Frontal cortex (tissue), 4 donors: Measurements from ENCODE around the gene CCDC88B. TPM values are rescaled to one million over a fixed set of nuclear protein-coding genes. Genes with fewer than 3 reads are reported as not detected.
"Not testable (repeated sequence)": the region's sequence is repeated elsewhere in the genome, so short reads cannot be mapped to it uniquely, and the experiment has no call there.

Experiments
- DNase-seq, 2 donors: peaks; one replicate each; pipeline ENCODE4 v3.0.0; 2012; ENCODE audit warnings: low spot score in 2 of 2
- FAIRE-seq: peaks from 2 replicates; lab custom pipeline; 2012; peaks lifted over from hg19 to GRCh38; lab: Jason Lieb, UNC
- total RNA-seq: library from RNA; depleted of rRNA; stranded (reverse); fragments of >200 nt; gene quantifications from one replicate; pipeline ENCODE4 v1.2.3, GENCODE V29; 2014
- donor health status: control.
- donor health status: control.
- donor health status: control.

CCDC88B gene
- total RNA-seq, 1 donor from 2014 or later, result 0.82 TPM

DNA sequence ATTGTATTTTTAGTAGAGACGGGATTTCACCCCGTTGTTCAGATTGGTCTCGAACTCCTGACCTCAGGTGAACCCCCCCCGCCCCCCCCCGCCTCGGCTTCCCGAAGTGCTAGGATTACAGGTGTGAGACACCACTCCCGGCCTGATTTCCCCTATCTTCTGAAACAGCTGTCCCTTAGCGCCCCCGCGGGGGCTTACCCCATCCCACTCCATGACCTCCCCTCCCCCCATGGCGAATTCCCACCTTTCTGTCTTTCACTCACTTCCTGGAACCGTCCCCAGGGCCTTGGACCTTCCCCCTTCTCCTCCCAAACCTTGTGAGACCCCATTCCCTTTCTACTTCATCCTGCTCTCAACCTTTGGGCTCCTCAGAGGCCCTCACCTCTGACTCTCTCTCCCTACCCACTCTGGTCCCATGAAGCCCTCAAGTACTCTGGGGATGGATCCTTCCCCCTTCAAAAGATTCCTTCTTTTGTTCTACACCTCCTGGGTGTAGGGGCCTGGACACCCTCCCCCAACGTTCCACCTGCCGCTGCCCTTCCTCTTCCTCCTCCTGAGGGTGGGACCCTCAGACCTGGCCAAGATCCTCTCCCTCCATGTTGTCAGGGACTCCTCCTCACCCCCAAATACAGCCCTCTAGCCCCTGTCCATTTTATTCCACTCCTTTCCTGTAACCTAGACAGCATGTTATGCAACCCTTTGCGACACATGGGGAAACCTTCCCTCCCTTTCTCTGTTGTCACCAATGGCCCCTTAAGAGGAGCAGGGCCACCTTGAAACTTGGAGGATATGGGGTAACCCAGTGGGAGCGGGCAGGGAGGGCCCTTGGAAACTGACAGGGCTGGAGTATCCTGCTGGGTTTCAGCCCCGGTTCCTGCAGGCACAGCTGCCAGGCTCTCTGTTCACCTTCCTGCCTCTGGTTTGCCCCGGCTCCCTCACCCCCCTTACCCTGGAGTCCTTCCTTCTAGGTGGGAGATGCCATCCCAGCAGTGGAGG is 20.9 kb upstream of the CCDC88B start:
- DNase-seq, result no peak
- FAIRE-seq, result no peak

DNA sequence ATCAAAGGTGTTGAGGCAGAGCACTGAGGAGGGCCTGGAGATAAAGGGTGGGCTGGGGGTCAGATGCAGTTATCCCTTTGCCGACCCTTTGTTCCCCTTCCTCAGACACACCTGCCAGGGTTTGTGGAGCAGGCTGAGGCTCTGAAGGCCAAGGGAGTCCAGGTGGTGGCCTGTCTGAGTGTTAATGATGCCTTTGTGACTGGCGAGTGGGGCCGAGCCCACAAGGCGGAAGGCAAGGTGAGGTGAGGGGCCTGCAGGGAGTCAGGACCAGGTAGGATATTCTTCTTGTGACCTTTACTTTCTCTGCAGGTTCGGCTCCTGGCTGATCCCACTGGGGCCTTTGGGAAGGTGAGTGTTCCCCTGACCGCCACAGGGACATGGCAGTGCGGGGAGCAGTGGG is 19.4 kb upstream of the CCDC88B start:
- FAIRE-seq (no peak), DNase-seq (no peak)

DNA sequence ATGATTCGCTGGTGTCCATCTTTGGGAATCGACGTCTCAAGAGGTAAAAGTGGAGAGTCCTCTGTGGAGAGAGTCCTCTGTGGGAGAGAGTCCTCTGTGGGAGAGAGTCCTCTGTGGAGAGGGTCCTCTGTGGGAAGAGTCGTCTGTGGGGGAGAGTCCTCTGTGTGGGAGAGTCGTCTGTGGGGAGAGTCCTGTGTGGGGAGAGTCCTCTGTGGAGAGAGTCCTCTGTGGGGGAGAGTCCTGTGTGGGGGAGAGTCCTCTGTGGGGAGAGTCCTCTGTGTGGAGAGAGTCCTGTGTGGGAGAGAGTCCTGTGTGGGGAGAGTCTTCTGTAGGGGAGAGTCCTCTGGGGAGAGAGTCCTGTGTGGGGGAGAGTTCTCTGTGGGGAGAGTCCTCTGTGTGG is 19.0 kb upstream of the CCDC88B start:
- DNase-seq, result no peak
- no peak for FAIRE-seq

DNA sequence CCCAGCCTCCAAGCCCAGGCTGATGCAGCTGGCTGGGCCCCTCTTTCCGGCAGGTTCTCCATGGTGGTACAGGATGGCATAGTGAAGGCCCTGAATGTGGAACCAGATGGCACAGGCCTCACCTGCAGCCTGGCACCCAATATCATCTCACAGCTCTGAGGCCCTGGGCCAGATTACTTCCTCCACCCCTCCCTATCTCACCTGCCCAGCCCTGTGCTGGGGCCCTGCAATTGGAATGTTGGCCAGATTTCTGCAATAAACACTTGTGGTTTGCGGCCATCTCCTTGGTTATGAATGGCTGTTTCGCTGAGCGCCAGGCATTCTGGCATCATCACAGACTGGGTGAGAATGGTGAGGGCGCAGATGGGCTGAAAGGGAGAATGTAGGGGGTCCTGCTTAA is 18.5 kb upstream of the CCDC88B start:
- no peak for FAIRE-seq
- DNase-seq, result no peak

DNA sequence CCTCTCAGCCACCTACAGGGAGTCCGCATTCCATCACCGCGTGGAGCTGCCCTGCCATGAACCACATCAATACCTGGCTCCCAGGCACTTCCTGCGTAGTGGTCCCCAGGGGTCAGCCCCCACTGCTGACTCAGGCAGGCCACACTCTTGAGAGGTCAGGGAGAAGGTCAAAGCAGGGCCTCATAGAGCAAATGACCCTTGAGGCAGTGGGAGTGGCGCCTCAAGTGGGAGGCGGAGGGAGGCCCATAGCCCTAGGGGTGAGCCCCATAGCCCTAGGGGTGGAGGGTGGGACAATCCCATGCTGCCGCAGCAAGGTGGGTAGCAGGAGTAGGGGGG is 17.1 kb upstream of the CCDC88B start:
- FAIRE-seq, result no peak

DNA sequence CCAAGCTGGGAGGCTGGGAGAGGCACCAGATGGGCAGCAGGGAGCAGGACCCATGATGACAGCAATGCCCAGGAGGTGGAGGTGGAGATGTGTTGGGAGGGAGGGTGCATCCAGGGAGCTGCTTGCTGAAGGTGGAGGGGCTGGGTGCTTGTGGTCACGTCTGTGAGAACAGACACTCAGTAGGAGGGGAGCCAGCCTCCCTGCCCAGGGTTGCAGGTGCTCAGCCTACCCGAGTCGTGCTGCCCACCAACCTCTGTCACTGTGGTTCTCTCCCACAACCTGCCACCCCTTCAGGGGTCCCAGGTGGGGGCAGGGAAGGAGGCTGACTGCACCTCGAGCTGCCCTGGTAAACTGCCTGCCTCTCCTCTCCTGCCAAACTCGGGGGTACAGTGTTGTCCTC is 16.6 kb upstream of the CCDC88B start:
- no peak for FAIRE-seq
- DNase-seq, result no peak

More for the DNA sequence above, 17.1 kb upstream of the CCDC88B start:
- no peak for DNase-seq

DNA sequence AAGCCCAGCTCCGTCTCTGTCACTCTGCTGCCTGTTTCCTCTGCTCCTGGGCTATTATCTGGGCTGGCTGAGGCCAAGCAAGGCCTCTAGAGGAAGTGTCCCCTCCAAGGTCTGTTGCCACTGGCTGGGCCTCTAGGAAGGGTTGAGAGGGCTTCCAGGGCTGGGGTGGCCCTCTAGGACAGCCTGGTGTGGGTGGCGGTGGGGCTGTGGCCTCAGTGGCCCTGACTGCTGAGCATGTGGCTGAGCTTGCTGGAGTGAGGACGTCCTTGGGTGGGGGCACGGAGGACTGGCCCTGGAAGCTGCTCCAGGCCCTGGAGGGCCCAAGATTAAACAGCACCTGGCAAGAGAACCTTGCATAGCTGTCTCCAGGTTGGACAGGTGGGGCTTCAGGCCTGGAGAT is 16.0 kb upstream of the CCDC88B start:
- not testable (repeated sequence) for FAIRE-seq, DNase-seq

DNA sequence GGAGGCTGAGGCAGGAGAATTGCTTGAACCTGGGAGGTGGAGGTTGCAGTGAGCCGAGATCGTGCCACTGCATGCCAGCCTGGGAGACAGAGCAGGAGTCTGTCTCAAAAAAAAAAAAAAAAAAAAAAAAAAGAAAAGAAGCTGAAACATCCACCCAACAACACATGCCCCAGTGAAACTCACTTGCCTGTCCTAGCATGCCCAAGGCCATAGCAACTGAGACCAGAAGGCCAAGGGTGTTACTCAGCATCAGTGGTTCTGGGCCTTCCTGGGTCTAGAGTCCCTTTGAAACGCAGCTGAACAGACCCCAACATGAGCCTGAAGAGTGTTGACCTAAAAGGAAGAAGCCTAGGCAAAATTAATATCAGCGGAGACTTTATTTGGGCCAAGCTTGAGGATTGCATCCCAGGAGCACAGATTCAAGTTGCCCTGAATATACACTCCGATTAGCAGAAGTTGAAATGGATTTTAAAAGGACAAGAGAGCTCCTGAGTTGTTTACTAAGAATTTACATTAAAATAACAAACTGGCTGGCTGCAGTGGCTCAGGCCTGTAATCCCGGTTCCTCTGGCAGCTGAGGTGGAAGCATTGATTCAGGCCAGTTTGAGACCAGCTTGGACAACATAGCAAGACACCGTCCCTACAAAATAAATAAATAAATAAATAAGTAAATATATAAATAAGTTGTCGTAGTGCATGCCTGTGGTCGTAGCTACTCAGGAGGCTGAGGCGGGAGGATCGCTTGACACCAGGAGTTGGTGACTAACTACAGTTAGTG is 15.1 kb upstream of the CCDC88B start:
- FAIRE-seq (no peak), DNase-seq (no peak)

DNA sequence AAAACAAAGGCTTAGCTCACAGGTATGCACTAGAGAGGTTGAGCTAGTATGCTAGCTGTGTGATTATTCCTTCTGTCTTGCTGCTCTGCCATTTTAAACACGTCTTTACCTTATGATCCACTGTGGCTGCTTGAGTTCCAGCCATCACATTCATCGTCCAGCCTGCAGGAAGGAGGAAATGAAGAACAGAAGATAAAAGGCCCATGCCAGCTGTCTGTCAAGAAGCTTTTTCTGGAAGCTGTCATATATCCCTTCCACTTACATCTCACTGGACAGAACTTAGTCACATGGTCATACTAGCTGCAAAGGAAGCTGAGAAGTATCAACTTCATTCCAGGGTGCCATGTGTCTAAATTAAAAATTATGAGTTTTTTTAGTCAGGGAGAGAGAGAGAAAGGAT is 12.6 kb upstream of the CCDC88B start:
- no peak for DNase-seq
- no peak for FAIRE-seq

DNA sequence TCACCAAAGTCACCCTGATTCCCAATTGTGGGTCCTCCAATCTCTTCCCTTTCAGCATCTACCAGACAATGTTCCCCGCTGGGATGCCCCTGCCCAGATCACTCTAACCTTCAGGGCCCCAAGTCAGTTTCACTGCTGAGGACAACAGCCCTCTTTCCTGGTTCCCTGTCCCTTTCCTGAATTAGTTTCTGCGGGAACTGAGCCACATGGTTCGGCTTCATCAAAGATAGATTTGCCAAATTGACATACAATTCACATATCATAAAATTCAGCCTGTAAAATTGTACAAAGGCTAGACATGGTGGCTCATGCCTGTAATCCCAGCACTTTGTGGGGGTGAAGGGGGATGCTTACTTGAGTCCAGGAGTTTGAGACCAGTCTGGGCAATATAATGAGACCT is 12.0 kb upstream of the CCDC88B start:
- FAIRE-seq (no peak), DNase-seq (no peak)

DNA sequence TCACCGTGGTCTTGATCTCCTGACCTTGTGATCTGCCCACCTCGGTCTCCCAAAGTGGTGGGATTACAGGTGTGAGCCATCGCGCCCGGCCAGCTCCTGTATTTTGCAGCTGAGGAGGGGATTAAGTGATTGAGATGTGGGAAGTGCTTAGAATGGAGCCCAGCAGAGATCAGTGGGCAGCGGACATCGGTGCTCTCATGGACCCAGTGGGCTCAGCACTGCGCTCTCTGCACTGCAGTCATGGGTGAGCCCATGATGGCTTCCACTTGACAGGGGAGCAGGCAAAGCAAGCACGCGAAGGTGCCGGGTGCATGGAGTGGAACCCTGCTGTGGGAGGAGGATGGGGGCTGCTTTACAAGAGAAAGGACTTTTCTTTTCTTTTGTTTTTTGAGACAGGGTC is 9.1 kb upstream of the CCDC88B start:
- DNase-seq (no peak), FAIRE-seq (no peak)

DNA sequence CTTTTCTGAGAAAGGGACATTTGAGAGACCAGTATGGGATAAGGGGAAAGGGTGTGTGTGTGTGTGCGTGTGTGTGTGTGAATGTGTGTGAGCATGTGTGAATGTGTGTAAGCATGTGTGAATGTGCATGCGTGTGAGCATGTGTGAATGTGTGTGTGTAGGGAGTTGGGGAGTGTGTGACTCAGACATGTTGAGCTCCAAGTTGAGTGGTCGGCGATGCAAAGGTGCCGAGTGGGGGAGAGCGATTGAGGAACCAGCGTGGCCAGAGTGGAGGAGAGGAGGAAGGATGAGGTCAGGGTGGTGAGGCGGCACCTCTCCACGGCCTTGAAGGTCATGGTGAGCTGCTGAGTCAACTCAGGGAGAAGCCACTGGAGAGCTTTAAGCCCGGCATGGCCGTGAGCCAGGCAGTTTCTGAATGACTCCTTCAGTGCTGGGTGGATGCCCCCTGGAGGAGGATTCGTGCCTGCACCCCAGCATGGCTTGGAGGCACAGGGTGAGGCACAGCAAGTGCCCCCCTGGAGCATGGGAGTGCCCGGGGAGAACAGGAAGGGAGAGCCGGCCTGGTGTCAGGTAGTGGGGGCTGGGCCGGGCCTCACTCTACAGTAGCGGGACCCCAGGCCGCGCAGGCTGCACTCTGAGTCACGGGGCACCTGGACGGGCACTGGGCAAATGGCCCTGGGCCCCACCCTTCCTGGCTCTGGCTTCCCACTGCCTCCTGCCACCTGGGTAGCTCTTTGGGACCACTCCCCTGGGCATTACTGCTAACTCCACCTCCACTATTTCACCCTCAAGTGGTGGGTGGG is 8.2 kb upstream of the CCDC88B start:
- DNase-seq (peak in 1 of 2 donors; percentile 67), FAIRE-seq (no peak)

DNA sequence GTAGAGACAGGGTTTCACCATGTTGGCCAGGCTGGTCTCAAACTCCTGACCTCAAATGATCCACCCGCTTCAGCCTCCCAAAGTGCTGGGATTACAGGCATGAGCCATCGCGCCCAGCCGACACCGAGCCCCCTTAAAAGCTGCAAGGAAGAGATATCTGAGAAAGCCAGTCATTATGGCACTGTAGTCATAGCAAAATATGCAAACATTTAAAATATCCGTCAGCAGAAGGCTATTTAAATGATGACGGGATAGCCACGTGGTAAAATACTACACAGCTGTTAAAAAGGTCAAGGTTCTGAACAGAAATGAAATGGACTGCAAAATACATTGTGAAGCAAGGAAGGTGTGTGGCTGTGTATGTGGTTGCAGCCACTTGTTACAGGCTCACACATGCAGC is 6.4 kb upstream of the CCDC88B start:
- no peak for DNase-seq
- FAIRE-seq, result no peak

DNA sequence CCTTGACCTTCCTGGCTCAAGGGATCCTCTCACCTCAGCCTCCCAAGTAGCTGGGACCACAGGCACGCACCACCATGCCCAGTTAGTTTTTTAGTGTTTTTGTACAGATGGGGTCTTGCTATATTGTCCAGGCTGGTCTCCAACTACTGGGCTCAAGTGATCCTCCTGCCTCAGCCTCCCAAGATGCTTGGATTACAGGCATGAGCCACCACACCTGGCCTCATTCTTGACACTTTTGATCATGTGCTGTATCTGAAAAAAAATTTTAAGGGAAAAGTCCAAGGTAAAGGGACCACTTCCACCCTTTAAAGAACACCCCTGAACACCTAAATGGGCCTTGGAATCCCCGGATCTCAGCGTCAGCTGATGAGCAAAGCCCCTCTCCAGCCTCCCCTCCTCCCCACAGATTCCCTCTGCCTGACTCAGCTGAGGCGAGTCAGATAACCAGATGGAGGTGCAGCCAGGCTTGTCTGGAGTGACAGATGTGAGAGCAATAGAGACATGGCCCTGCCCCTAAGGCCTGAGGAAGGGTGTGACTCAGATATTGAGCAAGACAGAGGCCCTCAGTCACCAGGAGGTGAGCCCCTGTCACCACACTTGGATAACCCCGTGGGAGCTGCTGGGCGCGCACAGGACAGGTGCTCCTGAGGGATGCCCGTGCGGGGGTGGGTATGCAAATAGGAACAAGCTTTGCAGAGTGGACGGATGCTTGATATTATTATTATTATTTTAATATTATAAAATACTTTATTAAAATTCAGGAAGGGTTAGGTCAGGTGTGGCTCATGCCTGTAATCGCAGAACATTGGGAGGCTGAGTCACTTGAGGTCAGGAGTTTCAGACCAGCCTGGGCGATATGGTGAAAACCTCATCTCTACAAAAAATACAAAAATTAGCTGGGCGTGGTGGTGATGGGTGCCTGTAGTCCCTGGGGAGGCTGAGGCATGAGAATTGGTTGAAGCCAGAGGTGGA is 5.0 kb upstream of the CCDC88B start:
- DNase-seq (no peak), FAIRE-seq (no peak)

DNA sequence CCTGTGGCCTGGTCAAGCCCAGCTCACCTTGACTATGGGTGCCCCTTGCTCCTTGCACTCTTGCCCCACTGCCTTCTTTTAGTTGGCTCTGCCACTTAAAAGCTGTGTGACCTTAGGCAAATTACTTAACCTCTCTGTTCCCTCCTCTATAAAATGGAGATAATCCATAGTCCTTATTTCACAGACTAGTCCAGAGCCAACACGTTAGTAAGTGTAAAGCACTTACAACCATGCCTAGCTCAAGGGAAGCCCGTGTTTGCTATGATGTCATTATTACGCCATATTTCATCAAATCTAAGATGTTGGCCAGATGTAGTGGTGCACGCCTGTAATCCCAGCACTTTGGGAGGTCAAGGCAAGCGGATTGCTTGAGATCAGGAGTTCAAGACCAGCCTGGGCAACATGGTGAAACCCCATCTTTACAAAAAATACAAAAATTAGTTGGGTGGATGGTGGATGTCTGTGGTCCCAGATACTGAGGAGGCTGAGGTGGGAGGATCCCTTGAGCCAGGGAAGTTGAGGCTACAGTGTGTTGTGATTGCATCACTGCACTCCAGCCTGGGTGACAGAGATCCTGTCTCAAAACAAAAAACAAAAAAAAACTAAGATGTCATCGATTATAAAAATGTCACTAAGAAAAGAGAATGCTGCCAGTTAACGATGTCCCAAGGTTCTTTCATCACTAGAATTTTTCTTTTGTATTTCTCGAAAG is 2.3 kb upstream of the CCDC88B start:
- DNase-seq (no peak), FAIRE-seq (no peak)

DNA sequence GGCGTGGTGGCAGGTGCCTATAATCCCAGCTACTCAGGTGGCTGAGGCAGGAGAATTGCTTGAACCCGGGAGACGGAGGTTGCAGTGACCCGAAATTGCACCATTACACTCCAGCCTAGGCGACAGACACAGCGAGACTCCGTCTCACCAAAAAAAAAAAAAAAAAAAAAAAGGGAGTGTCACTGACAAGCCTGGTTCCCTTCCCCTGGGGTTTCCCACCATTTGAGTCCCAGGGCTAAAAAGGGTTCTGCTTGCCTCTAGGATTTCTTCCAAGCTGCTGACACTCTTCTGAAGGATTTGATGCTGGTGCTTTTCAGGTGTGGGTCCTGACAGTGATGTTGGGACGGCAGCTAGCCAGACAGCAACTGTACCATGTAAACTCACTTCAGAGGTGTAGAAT is 1.3 kb upstream of the CCDC88B start:
- no peak for FAIRE-seq
- DNase-seq, result no peak

DNA sequence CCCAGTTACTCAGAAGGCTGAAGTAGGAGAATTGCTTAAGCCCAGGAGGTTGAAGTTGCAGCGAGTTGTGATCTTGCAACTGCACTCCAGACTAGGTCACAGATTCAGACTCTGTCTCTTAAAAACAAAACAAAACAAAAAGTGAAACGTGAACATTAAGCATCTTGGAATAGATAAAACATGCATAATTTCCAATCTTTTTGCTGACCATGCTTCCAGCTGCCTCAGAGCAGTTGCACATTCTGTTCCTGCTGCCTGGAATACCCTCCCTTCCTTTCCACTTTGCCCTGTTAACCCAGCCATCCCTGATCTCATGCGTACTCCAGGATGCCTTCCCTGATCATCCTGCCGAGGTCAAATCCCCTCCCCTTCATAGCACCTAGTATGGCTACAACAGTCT is 718 bp upstream of the CCDC88B start:
- DNase-seq (no peak), FAIRE-seq (no peak)

DNA sequence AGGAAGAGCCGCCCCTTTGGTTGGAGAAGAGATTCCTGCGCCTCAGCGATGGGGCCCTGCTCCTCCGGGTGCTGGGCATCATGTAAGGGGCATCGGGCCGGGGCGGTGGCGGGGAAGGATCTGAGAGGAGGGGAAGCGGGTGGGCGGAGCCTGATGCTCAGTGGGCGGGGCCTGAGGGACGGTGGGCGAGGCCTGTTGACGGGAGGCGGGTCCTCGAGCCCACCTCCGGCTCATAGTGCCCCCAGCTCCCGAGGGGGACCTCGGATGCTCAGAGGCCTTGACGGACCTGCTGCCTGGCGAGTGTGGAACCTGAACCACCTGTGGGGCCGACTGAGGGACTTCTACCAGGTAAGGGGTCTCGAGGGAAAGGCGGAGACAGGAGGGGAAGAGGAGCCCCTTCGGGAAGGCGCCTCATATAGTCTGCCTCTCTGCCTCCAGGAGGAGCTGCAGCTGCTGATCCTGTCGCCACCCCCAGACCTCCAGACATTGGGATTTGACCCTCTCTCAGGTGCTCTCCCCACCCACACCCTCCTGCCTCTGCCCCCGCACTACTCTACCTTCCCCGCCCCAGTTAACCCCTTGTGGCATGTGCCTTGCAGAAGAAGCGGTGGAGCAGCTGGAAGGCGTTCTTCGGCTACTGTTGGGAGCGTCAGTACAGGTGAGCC is 799 bp downstream of the CCDC88B start:
- no peak for DNase-seq
- FAIRE-seq, result no peak
